PC-3 (cell line): ENCODE results near the gene IFNA5. TPM values are rescaled to one million over a fixed set of nuclear protein-coding genes. Genes with fewer than 3 reads are reported as not detected.

ENCODE experiments used
- ATAC-seq: fragments of 200-7000 bp; cut with Tn5 transposase; 2 replicates; pipeline ENCODE4 v1.9.1; 2020; ENCODE audit warnings: mild to moderate bottlenecking, moderate library complexity
- BruUV-seq: library from RNA; stranded (reverse); fragments of 400-500 nt; replicated peaks from 2 replicates; lab custom pipeline; 2021; lab: Mats Ljungman, UMichigan
- CTCF ChIA-PET: fragments of 300-600 bp; sonication (Branson Sonifier 250); formaldehyde crosslinking; loops from one replicate; lab custom pipeline; 2022; ENCODE audit warnings: antibody characterized with exemption; lab: Charles Lee
- POLR2A ChIA-PET: fragments of 300-600 bp; sonication (Branson Sonifier 250); formaldehyde crosslinking; loops from one replicate; lab custom pipeline; 2022; ENCODE audit warnings: antibody characterized with exemption; ENCODE audit not compliant: unreplicated experiment; lab: Charles Lee
- DNase-seq: peaks from one replicate; pipeline ENCODE4 v3.0.0-alpha.2; 2015
- H2AFZ ChIP-seq: fragments of 300-600 bp; sonication (generic); 2 replicates; pipeline ENCODE4 v1.6.0; 2016; ENCODE audit warnings: antibody characterized with exemption, low read length
- H3F3A ChIP-seq: fragments of 300-600 bp; sonication (generic); one replicate; pipeline ENCODE4 v1.6.0; 2017; ENCODE audit warnings: antibody characterized with exemption, low read length, control low read depth, mild to moderate bottlenecking; ENCODE audit not compliant: unreplicated experiment
- H3K27ac ChIP-seq: fragments of 300-600 bp; sonication (generic); 2 replicates; pipeline ENCODE4 v1.5.1; 2016; ENCODE audit warnings: mild to moderate bottlenecking, low read length
- H3K27me3 ChIP-seq: fragments of 300-600 bp; sonication (generic); 2 replicates; pipeline ENCODE4 v1.6.1; 2016; ENCODE audit warnings: low read length, mixed read lengths
- H3K36me3 ChIP-seq: fragments of 300-600 bp; sonication (generic); 2 replicates; pipeline ENCODE4 v1.6.1; 2016; ENCODE audit warnings: low read depth, mixed run types, low read length, mixed read lengths
- H3K4me1 ChIP-seq: fragments of 300-600 bp; sonication (generic); 2 replicates; pipeline ENCODE4 v1.5.1; 2016; ENCODE audit warnings: low read length; ENCODE audit not compliant: insufficient read depth
- H3K4me2 ChIP-seq: fragments of 300-600 bp; sonication (generic); 2 replicates; pipeline ENCODE4 v1.6.0; 2016; ENCODE audit warnings: low read length
- H3K4me3 ChIP-seq: fragments of 300-600 bp; sonication (generic); 2 replicates; pipeline ENCODE4 v1.5.1; 2016; ENCODE audit warnings: mild to moderate bottlenecking, low read length, mixed read lengths
- H3K79me2 ChIP-seq: fragments of 300-600 bp; sonication (generic); 2 replicates; pipeline ENCODE4 v1.6.1; 2017; ENCODE audit warnings: low read length, mixed read lengths
- H3K9ac ChIP-seq: fragments of 300-600 bp; sonication (generic); 2 replicates; pipeline ENCODE4 v1.6.0; 2016; ENCODE audit warnings: mild to moderate bottlenecking, low read length
- H3K9me2 ChIP-seq: fragments of 300-600 bp; sonication (generic); replicated peaks from 2 replicates; pipeline ENCODE4 v1.6.1; 2016; ENCODE audit warnings: mixed run types, low read length, mixed read lengths
- H3K9me3 ChIP-seq: fragments of 300-600 bp; sonication (generic); 2 replicates; pipeline ENCODE4 v1.6.1; 2016; ENCODE audit warnings: low read length, mixed read lengths
- H4K20me1 ChIP-seq: fragments of 300-600 bp; sonication (generic); 2 replicates; pipeline ENCODE4 v1.6.1; 2016; ENCODE audit warnings: low read length, mixed read lengths
- CTCF ChIP-seq: fragments of 300-600 bp; sonication (generic); conservative IDR thresholded peaks from 2 replicates; pipeline ENCODE4 v1.5.1; 2017; ENCODE audit warnings: antibody characterized with exemption, low read depth, mild to moderate bottlenecking, low read length
- EZH2 ChIP-seq: fragments of 300-600 bp; sonication (generic); IDR thresholded peaks from one replicate; pipeline ENCODE4 v1.6.1; 2017; ENCODE audit warnings: antibody characterized with exemption, mild to moderate bottlenecking, low read length; ENCODE audit not compliant: unreplicated experiment
- EZH2phosphoT487 ChIP-seq: fragments of 300-600 bp; sonication (generic); IDR thresholded peaks from 2 replicates; pipeline ENCODE4 v1.6.1; 2018; ENCODE audit warnings: mild to moderate bottlenecking, antibody characterized with exemption, low read length, borderline replicate concordance
- intact Hi-C: fragments of 100-400 bp; cut with micrococcal nuclease; formaldehyde crosslinking; loops from 2 replicates; pipeline ENCODE4 v1.9.0; 2023
- total RNA-seq: library from RNA; depleted of rRNA; stranded (reverse); fragments of >200 nt; gene quantifications from 2 replicates; pipeline ENCODE4 v1.2.3, GENCODE V29; 2014; rRNA removed

Gene IFNA5
- total RNA-seq, 1 experiment from 2014 or later = not detected

- CTCF ChIA-PET = no interaction called here
- H3K9me2 ChIP-seq = no peaks in the 10 kb centered on the region
- no peak for ATAC-seq
These were observed 49.4 kb downstream of the IFNA5 start for GRCh38 chr9:21255538-21256212.

More at GRCh38 chr9:21255538-21256212, 49.4 kb downstream of the IFNA5 start:
- Histone ChIP-seq H3K4me1 (no peaks in the 10 kb centered on the region), H3K36me3 (no peaks in the 10 kb centered on the region), H3K4me3 (no peak overlapping the region), H3K4me2 (no peak overlapping the region), H3K79me2 (no peaks in the 10 kb centered on the region), H4K20me1 (no peaks in the 10 kb centered on the region), H3K27ac (no peak overlapping the region), H3K9ac (no peak overlapping the region), H2AFZ (no peak overlapping the region), H3K9me3 (no peaks in the 10 kb centered on the region), H3K27me3 (no peaks in the 10 kb centered on the region; the same call in 1 of the 2 replicates), H3F3A (no peaks in the 10 kb centered on the region)
- no peak for DNase-seq
- TF ChIP-seq EZH2phosphoT487 (no peak), CTCF (no peak), EZH2 (no peak)
- intact Hi-C loops = no loop called here
- BruUV-seq = no TSS peak
- POLR2A ChIA-PET = no interaction called here

Other genes starting within 250 kb of the IFNA5 start
- gene IFNB1, start 227.4 kb downstream of the IFNA5 start, total RNA-seq = not detected in 2 replicates
- not detected in 2 replicates for gene IFNW1, start 163.5 kb downstream of the IFNA5 start, total RNA-seq
- not detected in 2 replicates for gene IFNA21, start 138.7 kb downstream of the IFNA5 start, total RNA-seq
- not detected in 2 replicates for gene IFNA4, start 117.7 kb downstream of the IFNA5 start, total RNA-seq
- gene IFNA7, start 103.1 kb downstream of the IFNA5 start, total RNA-seq = not detected in 2 replicates
- gene IFNA10, start 98.2 kb downstream of the IFNA5 start, total RNA-seq = not detected in 2 replicates
- not detected in 2 replicates for gene IFNA16, start 88.0 kb downstream of the IFNA5 start, total RNA-seq
- gene IFNA17, start 77.1 kb downstream of the IFNA5 start, total RNA-seq = not detected in 2 replicates
- not detected in 2 replicates for gene IFNA14, start 65.3 kb downstream of the IFNA5 start, total RNA-seq
- gene KLHL9, start 30.1 kb upstream of the IFNA5 start, total RNA-seq = 7.5 and 11.2 TPM in 2 replicates
- not detected in 2 replicates for gene IFNA6, start 45.6 kb upstream of the IFNA5 start, total RNA-seq
- not detected in 2 replicates for gene IFNA13, start 62.7 kb upstream of the IFNA5 start, total RNA-seq
- not detected in 2 replicates for gene IFNA2, start 80.1 kb upstream of the IFNA5 start, total RNA-seq
- gene IFNA8, start 103.8 kb upstream of the IFNA5 start, total RNA-seq = not detected in 2 replicates
- gene IFNA1, start 135.1 kb upstream of the IFNA5 start, total RNA-seq = not detected in 2 replicates
- 0.33 and 1.6 TPM in 2 replicates for gene IFNE, start 177.0 kb upstream of the IFNA5 start, total RNA-seq